Measurements from ENCODE around the gene BAHCC1. TPM values are rescaled to one million over a fixed set of nuclear protein-coding genes. Genes with fewer than 3 reads are reported as not detected.
"Not testable (repeated sequence)": the region's sequence is repeated elsewhere in the genome, so short reads cannot be mapped to it uniquely, and the experiment has no call there.

Gene BAHCC1
- polyA plus RNA-seq, 12 donors, result 7.5 to 23.4 (median 10.8) TPM; not detected in 1

DNA sequence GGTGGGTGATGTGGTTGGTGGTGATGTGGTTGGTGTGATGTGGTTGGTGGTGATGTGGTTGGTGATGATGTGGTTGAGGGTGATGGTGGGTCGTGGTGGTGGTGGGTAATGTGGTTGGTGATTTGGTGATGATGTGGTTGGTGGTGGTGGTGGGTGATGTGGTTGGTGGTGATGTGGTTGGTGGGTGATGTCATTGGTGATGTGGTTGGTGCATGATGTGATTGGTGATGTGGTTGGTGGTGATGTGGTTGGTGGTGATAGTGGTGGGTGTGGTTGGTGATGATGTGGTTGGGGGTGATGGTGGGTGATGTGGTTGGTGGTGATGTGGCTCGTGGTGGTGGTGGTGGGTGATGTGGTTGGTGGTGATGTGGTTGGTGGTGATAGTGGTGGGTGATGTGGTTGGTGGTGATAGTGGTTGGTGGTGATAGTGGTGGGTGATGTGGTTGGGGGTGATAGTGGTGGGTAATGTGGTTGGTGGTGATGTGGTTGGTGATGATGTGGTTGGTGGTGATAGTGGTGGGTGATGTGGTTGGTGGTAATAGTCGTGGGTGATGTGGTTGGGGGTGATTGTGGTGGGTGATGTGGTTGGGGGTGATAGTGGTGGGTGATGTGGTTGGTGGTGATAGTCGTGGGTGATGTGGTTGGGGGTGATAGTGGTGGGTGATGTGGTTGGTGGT lies 30.6 kb downstream of the BAHCC1 start:
- DNase-seq, result not testable (repeated sequence)

DNA sequence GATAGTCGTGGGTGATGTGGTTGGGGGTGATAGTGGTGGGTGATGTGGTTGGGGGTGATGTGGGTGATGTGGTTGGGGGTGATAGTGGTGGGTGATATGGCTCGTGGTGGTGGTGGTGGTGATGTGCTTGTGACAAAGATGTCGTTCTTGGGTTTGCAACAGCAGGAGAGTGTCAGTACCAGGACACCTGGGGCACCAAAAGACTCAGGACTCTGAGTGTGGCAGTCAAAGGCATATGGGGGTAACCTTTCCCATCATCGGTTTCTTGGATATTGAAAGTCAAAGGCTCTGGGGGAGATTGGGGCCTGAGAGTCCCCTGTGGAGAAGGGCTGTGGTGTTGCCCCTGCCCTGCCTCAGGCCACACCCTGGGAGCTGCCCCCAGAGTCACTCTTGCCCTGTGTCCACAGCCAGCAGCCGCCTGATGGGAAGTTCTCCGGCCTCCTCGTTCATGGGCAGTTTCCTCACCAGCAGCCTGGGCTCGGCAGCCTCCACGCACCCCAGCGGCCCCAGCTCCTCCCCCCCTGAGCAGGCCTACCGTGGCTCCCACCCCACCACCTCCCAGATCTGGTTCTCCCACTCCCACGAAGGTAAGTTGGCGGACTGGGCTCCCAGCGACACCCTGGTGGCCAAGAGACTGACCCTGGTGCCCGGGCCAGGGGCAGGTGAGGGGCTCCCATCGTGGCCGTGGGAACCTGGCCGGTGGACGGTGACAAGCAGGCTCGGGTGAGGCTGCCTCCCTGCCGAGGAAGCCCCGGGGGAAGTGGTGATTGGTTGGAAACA lies 31.3 kb downstream of the BAHCC1 start:
- DNase-seq, result no peak

DNA sequence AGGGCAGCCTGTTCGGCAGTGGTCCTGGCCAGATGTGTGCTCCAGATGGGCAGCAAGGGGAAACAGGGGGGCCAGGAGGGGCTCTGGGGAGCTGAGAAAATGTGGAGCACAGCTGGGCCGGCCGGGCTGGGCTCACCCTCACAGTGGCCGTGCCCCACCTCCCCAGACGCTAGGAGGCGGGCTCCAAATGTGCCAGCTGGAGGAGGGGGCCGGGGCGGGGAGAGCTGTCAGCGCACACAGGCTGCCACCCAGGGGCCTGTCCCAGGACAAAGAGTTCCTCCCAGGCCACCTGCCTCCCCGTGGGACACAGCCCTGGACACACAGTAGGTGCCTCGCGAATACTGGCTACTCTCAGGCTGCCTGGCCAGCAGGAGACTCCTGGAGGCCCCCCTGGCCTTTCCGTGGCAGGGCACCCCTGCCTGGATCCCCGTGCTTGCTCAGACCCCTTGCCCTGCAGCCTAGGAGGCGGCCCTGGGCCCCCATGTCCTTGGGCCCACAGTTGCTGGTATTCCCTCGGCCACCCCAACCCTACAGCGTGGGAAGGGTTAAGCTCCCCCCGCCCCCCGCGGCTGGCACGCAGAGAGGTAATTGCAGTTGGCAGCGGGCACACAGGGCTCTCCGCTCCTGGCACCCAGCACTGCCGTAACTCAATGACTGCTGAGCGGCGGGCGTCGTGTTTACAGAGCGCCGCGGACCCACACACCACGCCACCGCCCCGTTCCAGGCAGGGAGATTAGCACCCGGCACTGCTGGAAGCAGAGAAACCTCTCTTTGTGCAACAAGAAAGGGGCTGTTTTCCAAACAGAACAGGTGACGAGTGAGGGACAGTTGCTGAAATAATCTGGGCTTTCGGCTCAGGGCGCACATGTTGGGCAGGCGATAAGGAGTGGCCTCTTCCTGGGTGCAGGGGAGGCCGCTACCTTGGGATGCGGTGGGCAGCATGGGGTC lies 32.2 kb downstream of the BAHCC1 start:
- no peak for DNase-seq

DNA sequence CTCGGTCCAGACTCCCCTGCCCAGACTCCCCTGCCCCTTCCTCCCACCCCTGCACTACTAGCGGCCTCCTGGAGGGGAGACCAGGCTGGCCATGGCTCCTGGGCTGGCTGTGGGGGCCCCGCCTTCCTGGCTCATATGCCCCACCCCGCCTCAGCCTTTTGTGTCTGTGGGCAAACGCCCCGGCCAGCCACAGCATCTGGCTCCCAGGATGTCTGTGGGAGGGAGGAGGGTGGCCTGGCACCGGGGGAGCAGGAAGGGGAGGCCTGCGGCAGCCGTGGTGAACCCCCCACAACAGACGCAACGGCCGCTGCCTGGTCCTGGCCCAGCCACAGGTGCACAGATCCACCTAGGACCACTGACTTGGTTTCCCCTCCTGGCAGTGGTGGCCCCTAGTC lies 32.9 kb downstream of the BAHCC1 start:
- no peak for DNase-seq

DNA sequence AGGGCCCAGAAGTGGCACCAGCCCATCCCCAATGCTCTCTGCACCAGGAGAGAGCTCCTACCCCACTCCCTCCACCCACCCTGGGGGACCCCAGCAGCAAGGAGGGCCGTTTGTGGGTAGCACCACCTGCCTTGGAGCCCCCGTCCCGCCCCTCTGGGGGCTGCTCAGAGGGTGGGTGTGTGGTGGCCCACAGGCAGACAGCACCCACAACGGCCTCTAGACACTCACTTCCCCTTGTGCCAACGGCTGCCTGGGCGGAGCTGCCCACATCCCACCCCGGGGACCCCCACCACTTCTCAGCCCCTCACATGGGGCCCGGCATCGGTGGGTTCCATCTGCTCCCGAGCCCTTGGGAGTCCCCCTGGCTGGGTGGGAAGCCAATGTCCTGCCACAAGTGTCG lies 33.3 kb downstream of the BAHCC1 start:
- no peak for DNase-seq

DNA sequence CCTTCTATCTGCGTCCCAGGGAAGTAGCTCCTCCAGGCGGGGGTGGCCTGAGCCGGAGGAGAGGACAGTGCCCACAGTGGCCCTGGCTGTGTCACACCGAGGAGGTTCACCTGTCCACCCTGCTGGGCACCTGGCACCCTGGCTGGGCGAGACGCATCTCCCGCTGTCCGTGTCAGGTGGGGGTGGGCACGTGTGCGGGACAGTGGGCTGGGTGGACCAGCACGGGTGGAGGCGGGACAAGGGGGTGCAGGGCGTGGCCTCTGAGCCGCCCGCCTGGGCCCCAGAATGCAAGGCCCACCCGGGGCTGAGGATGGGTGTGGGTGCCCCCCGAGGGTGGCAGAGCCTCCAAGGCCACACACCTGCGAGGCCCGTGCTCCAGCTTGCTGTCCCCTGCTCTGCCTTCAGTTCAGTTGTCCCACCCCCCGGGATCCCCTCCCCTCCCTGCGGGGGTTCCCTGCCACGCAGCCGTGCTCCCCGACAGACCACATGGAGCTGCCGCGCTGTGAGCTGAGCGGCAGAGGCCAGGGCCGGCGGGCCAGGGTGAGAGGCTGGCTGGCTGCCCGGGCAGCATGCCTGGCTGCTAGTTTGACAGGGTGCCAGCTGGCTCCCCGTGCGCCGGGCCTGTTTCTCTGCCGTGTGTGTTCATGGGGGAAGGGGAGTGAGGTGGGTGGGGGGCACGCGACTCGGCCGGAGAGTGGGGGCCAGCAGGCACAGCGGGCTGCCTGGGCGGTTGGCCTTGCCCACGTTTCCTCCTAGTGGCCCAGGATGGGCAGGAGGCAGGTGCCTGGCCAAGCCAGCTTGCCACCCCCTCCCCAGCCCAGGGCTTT lies 33.9 kb downstream of the BAHCC1 start:
- no peak for DNase-seq

DNA sequence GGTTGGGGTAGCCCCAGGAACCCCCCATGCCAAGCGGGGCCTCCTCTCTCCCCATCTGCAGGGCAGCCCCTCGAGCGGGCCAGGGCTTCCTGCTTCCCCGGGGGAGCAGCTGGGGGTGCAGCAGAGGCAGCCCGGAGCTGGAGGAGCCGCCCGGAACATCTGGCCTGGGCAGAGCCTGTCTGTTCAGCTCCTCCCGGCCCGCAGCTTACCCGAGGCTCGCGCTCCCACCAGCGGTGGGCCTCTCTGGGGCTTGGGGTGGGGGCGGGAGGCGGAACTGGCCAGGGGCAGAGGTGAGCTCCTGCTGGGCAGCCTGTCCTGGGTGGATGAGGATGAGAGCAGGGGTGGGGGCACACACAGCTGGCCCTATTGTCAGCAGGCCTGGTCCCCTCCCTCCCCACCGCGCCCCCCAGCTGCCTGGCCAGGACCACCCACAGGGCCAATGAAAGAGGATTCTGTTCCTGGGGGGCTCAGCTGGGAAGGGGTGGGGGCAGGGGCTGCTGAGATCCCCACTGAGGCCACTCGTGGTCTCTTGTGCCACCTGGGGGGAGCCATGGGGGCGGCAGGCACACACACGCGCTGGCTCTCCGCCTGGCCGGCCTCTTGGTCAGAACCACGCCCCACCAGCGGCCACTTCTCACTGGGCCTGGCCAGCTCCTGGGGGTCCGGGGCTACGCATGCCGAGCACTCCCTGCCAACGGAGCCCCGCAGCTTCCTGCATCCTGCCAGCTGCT lies 34.7 kb downstream of the BAHCC1 start:
- no peak for DNase-seq

DNA sequence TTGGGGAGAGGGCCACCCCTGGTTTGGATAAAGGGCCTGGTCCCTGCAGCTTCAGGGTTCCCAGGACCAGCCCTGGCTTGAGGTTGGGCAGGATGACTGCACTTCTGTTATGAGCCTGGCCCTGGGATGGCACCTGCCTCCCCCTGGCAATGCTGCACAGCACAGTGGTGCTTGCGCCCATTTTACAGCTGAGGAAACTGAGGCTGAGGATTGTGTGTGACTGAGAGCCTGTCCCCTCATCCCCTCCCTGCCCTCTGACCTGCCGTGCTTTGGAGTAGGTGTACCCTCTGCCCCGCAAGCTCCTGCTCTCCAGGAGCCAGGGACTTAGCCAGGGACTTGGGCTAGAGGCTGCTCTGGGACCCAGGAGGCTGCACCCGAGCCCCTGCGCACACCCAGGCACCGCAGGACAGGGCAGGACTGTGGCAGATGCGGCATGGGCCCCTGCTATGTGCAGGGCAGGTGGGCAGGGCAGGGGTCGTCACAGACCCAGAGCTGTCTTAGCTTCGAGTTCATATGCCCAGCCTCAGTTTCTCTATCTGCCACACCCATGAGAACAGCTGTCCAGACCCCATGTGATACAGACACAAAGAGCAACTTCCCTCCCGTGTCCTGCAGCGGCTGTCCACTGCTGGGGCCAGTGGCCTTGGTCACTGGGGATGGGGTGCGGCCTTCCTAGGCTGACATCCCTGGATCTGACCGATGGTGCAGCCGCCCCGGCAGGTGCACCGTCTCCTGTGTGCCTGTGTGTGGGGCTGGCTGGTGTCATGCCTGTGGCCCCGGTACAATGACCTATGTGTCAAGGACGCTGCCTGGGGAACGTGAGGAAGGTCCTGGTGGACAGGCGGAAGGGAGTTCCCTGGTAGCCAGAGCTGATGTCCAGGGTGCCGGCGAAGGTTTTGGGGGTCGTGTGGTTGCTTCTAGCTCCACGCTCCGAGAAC lies 36.6 kb downstream of the BAHCC1 start:
- no peak for DNase-seq

DNA sequence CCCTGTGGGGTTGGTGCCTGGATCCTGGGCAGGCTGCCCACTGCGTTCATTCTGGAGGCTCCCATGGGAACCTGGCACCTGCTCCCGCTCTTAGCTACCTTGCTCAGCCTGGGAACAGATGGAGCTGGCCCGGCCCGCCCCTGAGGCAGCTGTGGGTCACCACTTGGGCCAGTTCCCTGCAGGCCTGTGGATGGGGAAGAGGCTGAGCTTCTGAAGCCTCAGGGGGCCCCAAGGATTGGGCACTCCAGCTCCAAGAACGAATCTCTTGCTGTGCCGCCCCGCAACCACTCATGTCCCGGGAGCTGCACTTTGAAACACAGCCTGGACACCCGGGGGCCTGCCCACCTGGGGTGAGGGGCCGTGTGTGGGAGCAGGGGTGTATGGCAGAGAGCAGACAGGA lies 37.7 kb downstream of the BAHCC1 start:
- DNase-seq, result no peak

DNA sequence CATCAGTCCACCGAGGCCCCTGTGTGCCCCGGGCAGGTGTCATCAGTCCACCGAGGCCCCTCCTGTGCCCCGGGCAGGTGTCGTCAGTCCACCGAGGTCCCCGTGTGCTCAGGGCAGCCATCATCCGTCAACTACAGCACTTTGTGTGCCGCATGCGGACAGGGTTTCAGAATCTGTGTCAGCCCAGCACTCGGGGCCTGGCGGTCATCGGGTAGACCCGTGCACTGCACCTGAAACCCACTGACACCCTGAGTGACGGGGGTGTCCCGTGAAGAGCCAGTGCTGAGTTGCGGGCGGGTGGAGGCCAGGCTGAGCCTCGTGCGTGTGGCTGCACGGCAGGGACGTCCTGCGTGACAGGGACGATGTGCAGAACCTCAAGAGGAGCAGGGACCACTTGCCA lies 38.4 kb downstream of the BAHCC1 start:
- no peak for DNase-seq

DNA sequence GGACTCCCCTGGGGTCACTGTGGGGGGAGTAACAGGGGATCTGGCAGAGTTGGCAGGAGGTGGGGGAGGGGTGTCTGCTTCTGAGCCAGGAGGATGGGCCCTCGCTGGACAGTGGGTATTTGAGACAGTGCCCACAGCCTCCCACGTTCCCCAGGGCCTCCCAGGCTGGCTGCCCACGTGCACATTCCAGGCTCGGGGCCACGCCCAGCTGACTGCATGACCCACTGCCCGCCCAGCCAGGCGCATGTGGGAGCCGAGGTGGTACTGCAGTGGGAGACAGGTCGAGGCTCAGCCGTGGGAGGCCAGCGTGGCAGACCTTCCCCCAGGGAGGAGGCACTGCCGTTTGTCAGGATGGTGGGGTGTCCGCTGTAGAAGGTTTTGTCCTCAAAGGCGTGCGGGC lies 38.8 kb downstream of the BAHCC1 start:
- no peak for DNase-seq

DNA sequence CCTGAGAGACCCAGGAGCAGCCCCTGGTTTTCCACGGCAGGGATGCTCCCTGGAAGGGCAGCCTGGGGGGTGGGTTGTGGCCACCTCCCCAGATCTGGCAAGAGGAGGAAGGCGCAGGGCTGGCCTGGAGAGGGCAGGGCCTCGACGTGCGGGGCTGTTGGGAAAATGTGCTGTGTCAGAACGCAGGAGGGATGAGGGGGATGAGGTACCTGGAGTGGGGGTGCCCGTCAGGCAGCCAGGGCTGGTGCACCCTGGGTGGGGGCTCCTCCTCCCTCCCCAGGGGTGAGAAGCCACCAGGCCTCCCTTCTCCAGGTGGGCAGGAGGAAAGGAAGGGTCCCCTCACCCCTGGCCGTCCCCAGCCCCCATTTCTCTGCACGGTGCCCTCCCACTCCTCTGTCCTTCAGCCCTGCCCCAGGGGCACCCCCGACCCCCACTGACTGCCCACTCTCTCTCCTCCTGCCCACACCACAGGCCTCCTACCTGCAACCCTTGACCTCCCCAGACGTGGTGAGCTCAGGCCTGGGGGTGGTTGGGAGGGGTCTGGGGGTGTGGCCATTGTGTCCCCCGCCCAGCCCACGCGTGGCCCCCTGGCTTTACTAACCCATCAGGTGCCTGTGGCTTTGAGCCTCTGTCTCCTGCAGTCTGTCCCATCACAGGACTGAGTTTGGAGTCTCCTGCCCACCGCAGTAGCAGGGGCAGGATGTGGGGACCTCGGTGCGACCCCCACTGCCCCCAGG lies 39.6 kb downstream of the BAHCC1 start:
- DNase-seq, result no peak

DNA sequence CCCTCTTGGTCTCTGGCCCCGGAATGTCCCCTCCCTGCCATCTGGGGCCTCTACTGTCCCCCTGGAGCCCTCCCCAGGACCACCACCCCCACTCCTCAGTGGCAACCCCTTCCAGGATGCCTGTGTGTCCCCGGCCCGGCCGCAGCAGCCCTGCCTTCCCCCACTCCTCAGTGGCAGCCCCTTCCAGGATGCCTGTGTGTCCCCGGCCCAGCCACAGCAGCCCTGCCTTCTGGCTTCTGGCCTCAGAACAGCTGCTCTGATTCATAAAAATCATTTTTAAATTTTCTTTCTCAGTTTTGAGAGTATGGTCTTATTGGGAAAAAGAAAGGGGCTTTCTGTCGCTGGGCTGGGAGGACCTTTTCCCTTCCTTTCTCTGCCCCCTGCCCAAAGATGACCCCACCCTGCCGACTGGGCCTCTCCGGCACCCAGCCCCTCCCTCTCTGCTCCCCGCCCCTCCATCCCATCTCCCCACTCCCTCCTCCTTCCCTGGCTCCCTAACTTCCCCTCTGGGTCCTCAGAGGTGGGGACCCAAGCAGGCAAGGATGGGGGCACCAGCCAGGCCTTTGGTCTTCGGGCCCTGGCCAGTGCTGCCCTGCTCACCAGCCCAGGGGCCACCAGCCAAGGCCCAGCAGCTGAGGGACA lies 40.5 kb downstream of the BAHCC1 start:
- no peak for DNase-seq

DNA sequence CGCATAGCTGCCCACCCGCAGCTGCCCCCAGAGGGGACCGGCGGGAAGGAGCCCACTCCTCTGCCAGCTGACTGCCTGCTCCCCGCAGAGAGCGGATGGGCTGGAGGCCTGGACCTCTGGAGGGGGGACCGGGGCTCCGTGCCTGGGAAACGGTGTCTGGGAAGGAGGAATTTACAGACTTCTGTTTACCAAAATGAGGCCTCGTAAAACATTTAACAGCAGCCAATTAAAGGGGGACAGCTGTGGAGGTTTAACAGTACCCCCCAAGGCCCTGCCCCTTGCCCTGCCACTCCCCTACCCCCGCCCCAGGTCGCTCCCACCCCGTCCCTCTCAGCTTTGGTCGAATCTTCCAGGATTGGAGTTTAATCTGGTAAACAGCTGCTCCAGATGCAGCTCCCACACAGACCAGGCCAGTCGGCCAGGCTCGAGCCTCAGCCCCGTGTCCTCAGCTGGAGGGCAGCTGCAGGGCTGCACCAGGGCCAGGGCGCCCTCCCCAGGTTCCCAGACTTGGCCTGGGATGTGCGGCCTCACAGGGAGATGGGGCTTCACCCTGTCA lies 41.1 kb downstream of the BAHCC1 start:
- DNase-seq, result peak; percentile 79

DNA sequence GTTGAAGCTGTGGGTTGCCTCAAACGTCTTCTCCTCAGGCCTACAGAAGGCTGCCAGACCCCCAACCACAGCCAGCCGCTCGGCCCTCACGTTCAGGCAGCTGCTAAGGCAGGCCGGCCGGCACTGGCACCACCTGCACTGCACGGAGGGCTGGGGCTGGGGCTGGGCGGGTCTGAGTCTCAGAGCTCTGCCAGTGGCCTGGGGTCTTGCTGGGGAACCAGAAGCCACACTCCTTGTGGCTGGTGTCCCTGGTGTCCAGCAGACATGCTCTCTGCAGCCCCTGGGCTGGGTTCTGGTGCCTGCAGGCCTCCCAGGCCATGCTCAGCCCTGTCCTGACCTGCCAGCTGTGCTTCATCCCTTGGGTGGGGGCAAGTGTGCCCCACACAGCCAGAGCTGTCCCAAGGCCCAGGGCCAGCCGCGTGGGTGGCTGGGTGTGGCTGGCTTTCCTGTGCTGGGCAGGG lies 42.0 kb downstream of the BAHCC1 start:
- no peak for DNase-seq

DNA sequence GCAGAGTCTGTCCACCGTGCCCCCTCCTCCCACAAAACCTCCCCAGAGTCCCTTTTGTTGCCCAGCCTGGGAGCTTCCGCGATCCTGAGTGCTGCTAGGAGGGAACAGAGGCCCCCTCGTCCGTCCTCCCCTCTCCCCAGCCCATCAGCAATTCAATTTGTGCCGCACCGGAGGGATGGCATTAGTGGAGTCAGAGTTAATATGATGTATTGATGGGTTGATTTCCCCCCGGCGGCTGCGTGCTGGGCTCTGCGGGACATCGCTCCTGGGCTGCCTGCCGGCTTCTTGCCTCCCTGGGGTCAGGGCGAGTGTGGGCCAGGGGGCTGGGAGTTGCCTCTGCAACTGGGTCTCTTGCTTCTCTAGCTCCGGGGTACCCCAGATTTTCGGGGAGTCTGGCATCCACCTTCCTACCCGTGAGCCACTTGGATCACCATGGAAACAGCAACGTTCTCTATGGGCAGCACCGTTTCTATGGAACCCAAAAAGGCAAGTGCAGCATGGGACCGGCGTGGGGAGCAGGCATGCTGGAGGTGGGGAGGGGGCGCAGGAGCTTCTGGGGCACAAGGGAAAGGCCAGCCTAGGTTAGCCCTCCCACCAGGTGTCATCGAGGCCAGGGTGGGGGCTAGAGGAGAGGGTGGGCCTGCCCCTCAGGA lies 42.9 kb downstream of the BAHCC1 start:
- DNase-seq, result no peak

DNA sequence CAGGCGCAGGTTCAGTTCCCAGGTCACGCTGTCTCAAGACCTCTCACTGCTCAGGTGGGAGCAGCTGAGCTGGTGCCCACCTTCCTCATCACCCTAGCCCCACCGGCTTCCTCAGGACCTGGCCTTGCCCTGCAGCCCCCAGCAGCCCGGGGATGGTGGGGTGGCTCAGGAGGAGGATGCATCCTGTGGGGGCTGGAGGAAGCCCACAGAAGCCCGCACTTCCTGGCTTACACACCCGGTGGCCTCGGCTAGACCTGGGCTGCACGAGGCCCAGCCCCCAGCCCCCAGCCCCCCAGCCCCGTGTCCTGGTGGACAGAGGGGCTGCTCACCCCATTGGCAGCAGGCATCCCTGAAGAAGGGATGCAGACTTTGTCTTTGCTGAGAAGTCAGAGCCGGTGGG lies 43.4 kb downstream of the BAHCC1 start:
- no peak for DNase-seq
